ENCODE measurements around the gene GPR146. TPM values are rescaled to one million over a fixed set of nuclear protein-coding genes. Genes with fewer than 3 reads are reported as not detected.
"Not testable (repeated sequence)": the region's sequence is repeated elsewhere in the genome, so short reads cannot be mapped to it uniquely, and the experiment has no call there.

GPR146 gene, protein sequence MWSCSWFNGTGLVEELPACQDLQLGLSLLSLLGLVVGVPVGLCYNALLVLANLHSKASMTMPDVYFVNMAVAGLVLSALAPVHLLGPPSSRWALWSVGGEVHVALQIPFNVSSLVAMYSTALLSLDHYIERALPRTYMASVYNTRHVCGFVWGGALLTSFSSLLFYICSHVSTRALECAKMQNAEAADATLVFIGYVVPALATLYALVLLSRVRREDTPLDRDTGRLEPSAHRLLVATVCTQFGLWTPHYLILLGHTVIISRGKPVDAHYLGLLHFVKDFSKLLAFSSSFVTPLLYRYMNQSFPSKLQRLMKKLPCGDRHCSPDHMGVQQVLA
- 10 to 100 TPM in 1 of 5 donors, 1 to 10 TPM in 4; 4.6 to 10.8 (median 7.0) TPM for polyA plus RNA-seq (ENCODE audit: insufficient read depth in 1 of 5, insufficient read length in 5 of 5, low replicate concordance in 1 of 5)
- long read RNA-seq, donor 1, transcript GPR146-201 (2 exons, 1,969 nt): major isoform, 8 of 10 reads
- long read RNA-seq, donor 1, partial matches to known transcripts: 0 of 10 reads
- long read RNA-seq, donor 1, other reads (novel, unspliced or antisense): 0 of 10 reads
- long read RNA-seq, donor 2, partial matches to known transcripts: 0 of 4 reads
- long read RNA-seq, donor 2, other reads (novel, unspliced or antisense): 0 of 4 reads
- long read RNA-seq, donor 3, partial matches to known transcripts: 0 of 3 reads
- long read RNA-seq, donor 3, other reads (novel, unspliced or antisense): 0 of 3 reads
- long read RNA-seq, donor 4, partial matches to known transcripts: 14 of 20 reads
- long read RNA-seq, donor 4, other reads (novel, unspliced or antisense): 0 of 20 reads
- long read RNA-seq, donor 5, partial matches to known transcripts: 0 of 8 reads
- long read RNA-seq, donor 5, other reads (novel, unspliced or antisense): 0 of 8 reads
- long read RNA-seq, donor 6, transcript GPR146-201 (2 exons, 1,969 nt): major isoform, 5 of 5 reads
- long read RNA-seq, donor 6, partial matches to known transcripts: 0 of 5 reads
- long read RNA-seq, donor 6, other reads (novel, unspliced or antisense): 0 of 5 reads
- long read RNA-seq, donor 7, transcript GPR146-201 (2 exons, 1,969 nt): major isoform, 5 of 15 reads
- long read RNA-seq, donor 7, partial matches to known transcripts: 10 of 15 reads
- long read RNA-seq, donor 7, other reads (novel, unspliced or antisense): 0 of 15 reads
- long read RNA-seq, donor 8, partial matches to known transcripts: 0 of 3 reads
- long read RNA-seq, donor 8, other reads (novel, unspliced or antisense): 0 of 3 reads

DNA sequence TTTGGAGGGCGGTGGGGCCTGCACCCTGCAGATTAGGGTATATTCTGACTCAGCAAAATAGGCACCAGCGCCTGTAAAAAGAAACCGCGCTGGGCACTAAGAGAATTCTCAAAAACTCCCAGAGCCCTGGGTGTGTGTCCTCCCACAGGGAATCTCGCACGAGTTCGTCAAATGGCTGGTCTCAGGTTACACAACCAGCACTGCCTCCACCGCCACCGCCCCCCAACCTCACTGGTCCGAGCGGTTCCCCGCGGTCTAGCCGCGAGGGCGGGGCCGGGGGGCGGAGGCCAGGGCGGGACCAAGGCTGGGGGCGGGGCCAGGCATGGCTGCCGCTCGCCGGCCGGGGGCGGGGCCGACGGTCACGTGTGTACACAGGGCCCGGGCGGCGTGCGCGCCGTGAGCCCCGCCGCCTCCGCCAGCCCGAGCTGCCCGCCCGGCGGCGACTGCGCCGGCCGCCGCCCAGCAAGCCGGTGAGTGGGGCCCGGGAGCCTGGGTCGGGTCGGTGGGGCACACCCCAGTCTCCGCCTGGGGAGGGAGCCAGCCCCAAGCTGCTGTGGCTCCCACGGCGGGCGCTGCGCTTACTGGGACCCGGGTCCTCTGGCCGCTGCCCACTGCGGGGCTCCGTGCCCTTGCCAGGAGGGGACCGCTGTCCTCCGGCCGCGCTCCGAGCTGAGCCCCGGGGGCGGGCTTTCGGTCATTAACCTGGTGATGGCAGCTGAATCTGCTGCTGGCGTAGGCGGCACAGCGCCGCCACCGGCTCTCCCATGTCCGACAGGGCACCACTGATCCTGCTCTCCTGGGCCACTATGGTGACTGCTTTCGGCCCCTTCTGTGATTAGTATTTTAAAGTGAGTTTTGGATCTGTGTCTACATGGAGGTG is at the start of gene GPR146:
Gene GPR146 (plus strand): TSS at position 358 of the 880 bp plus-strand sequence. CDS start 12,970 bp downstream, outside the sequence.
- DNase-seq: peak; percentile 92 to 93

- no peak for DNase-seq
Observed at GRCh38 chr7:994592-995308, 49.6 kb upstream of the GPR146 start.

- DNase-seq: no peak
Observed at GRCh38 chr7:995571-995970, 48.8 kb upstream of the GPR146 start.

GRCh38 chr7:996079-996872 is 48.1 kb upstream of the GPR146 start:
- no peak for DNase-seq

DNA sequence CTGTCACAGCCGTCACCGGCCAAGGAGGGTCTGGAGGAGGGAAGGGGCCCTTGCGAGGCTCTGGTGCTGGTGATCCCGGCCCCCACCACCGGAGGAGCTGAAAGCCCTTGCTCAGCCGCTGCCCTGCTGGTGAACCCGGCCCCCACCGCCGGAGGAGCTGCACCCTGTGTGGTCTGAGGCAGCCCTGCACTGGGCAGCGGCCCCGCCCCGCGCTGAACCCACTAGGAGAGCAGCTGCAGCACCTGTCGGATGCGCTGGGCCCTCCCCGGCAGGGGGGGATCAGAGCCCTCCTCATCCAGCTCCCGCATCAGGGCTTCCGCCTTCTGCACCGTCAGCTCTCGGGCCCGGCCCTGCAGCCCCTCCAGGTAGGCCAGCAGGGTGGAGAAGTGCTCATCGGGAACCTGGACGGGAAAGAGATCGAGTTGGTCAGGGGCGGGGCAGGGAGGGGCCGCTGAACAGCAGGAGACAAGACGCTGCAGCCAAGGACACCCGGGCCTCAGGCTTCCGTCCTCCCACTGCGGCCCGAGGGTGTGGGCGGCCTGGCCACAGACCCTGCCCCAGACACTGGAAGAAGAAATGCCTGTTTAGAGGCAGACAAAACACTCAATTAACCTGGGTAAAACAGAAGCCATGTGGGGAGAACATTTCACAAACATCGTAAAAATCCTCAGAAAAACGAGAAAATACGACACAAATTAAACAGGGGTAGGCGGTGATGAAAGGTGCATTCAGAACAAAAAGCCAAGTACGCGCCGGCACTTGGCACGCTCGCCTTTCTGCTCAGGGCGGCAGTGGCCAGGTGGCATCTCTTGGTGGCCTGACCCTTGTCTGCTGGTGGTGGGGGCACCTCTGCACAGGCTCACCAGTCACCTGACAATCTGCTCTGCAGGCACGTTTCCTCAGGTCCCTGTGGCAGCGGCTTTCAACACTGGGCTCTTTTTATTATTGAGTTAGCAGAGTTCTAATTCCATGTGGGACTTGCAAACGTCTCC is 46.6 kb upstream of the GPR146 start:
- DNase-seq: no peak

GRCh38 chr7:999149-999879 is 45.0 kb upstream of the GPR146 start:
- no peak for DNase-seq

DNA sequence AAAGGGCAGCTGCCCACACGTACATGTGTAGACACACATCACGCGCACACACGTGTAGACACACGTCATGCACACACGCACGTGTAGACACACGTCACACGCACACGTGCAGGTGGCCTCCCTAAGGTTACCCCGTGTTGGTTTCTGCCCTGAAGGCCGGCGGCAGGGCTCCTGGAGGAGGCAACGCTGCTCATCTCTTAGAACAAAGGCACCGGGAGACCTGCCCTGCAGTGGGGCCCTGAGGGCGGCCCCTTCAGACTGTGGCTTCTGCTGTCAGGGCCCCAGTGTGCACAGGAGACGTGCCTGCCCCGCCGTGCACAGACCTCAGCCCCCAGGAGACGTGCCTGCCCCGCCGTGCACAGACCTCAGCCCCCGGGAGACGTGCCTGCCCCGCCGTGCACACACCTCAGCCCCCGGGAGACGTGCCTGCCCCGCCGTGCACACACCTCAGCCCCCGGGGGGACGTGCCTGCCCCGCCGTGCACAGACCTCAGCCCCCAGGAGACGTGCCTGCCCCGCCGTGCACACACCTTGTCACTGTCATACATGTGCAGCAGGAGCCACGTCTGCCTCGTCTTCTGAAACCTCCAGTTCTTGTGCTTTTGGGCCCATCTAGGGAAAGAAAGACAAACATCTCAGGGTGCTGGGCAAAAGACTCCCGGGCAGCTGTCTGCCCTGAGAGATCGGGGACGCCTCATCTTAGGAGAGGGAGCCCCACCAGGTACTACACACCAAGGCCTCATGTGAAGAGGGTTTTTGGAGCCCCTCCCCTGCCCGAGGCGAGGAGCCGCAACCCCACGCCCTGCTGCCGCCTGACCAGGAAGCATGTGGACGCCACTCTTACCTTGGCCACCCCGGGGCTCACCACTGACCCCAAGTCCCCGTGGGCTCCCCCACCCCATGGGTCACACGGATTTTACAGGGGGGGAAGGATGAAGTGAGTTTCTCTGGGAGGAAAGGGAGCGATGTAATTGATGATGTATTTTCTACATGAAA is 44.1 kb upstream of the GPR146 start:
- no peak for DNase-seq

GRCh38 chr7:1001069-1001770 is 43.1 kb upstream of the GPR146 start:
- not testable (repeated sequence) for DNase-seq

- not testable (repeated sequence) for DNase-seq
Observed at GRCh38 chr7:1002026-1002425, 42.3 kb upstream of the GPR146 start.

DNA sequence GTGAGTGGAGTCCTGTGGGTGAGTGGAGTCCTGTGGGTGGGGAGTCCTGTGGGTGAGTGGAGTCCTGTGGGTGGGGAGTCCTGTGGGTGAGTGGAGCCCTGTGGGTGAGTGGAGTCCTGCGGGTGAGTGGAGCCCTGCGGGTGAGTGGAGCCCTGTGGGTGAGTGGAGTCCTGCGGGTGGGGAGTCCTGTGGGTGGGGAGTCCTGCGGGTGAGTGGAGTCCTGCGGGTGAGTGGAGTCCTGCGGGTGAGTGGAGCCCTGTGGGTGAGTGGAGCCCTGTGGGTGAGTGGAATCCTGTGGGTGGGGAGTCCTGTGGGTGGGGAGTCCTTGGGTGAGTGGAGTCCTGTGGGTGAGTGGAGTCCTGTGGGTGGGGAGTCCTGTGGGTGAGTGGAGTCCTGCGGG is 41.9 kb upstream of the GPR146 start:
- not testable (repeated sequence) for DNase-seq

GRCh38 chr7:1004018-1004852 is 40.1 kb upstream of the GPR146 start:
- DNase-seq: no peak

- DNase-seq: no peak
Observed at GRCh38 chr7:1005303-1005702, 39.0 kb upstream of the GPR146 start.

- no peak for DNase-seq
Observed at GRCh38 chr7:1007901-1008300, 36.4 kb upstream of the GPR146 start.

DNA sequence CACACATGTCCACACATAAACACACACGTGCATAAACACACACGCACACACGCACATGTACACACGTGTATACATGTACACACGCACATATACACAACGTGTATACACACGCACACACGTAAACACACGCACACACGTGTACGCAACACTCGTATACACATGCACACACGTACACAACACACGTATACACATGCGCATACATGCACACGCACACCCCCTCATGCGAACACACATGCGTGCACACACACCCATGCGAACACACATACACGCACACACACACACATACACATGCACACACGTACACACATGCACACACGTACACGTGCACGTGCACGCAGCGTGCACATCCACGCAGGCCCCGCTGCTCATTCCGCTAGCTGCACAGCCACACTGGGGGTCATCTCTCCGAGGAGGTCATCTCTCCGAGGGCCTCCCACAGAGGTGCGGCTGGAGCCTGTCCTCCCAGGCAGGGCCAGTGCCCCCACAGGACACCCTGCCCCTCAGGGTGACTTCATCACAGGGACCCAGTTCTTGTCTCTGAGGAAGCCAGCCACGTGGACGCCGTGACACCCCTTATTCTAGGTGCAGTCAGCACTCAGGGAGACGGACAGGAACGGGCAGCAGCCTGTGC is 35.5 kb upstream of the GPR146 start:
- DNase-seq: no peak
